ENCODE results near the gene INPP5A.

INPP5A gene

GRCh38 chr10:132748545-132749370 is 211.2 kb downstream of the INPP5A start:
- no peak overlapping the region for H3K4me3 ChIP-seq (ENCODE audit: low read length)
- TF ChIP-seq ZNF274 (IDR thresholded peaks at IDR 0.05; ENCODE audit: low read depth, low read length): no peak

DNA sequence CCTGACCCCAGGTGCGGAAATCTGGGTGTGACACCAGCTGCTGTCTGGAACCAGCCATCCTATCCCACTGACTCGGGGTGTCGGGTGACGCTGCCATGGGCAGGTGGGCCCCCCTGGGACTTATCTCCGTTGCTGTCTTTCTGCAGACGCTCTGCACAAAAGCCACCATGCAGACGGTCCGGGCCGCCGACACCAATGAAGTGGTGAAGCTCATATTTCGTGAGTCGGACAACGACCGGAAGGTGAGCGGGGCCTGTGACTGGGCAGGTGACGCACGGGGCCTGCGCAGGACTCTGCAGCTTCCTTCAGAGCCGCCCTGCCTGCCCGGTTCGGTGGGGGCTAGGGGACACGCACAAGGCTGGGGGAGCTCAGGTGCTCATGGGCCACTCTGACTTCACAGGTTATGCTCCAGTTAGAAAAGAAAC is 211.8 kb downstream of the INPP5A start:
- TF ChIP-seq ZNF274 (IDR thresholded peaks at IDR 0.05; ENCODE audit: low read depth, low read length): no peak
- H3K4me3 ChIP-seq (ENCODE audit: low read length): no peak overlapping the region

- H3K4me3 ChIP-seq (ENCODE audit: low read length): no peak overlapping the region
- TF ChIP-seq ZNF274 (IDR thresholded peaks at IDR 0.05; ENCODE audit: low read depth, low read length): no peak
These were observed 213.3 kb downstream of the INPP5A start for GRCh38 chr10:132750936-132751335.

GRCh38 chr10:132752378-132752777 is 214.8 kb downstream of the INPP5A start:
- no peak for TF ChIP-seq ZNF274 (IDR thresholded peaks at IDR 0.05; ENCODE audit: low read depth, low read length)
- H3K4me3 ChIP-seq (ENCODE audit: low read length): no peak overlapping the region

DNA sequence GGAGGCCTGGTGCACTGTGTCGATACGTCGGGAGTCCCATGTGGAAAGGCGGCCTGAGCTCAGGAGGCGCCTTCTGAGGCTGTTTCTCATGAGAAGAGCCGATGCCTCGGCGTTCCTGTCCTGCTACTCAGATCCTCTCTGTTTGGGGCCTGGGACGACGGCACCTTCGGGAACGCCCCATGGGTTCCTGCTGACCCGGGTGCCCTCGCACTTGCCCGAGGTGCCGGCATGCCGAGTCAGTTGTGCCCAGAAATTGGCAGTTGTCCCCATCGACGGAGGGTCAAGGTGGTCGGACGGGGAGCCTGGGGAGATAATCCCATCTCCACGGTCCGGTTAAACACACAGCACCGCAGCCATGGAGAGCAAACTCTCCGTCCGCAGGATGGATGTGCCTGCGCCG is 215.4 kb downstream of the INPP5A start:
- TF ChIP-seq ZNF274 (IDR thresholded peaks at IDR 0.05; ENCODE audit: low read depth, low read length): no peak
- H3K4me3 ChIP-seq (ENCODE audit: low read length): no peak overlapping the region

GRCh38 chr10:132753596-132753995 is 216.0 kb downstream of the INPP5A start:
- H3K4me3 ChIP-seq (ENCODE audit: low read length): no peak overlapping the region
- TF ChIP-seq ZNF274 (IDR thresholded peaks at IDR 0.05; ENCODE audit: low read depth, low read length): no peak

DNA sequence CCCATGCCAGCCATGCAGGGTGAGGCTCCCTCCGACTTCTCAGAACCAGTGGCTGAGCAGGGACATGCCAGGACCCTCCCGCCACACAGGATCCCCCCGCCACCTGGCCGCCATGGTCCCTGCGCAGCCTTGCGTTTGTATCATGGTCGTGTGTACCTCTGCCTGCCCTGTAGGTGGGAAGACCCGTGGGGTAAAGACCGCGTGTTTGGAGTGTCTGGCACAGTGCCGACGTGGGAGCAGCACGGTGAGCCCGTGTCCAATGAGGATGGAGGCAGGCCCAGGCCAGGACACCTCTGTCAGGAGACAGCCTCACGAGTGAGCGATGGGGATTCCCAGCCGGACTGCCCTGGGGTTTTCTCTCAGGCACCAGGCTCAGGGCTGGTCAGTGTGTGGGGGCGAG is 216.5 kb downstream of the INPP5A start:
- no peak for TF ChIP-seq ZNF274 (IDR thresholded peaks at IDR 0.05; ENCODE audit: low read depth, low read length)
- no peak overlapping the region for H3K4me3 ChIP-seq (ENCODE audit: low read length)

DNA sequence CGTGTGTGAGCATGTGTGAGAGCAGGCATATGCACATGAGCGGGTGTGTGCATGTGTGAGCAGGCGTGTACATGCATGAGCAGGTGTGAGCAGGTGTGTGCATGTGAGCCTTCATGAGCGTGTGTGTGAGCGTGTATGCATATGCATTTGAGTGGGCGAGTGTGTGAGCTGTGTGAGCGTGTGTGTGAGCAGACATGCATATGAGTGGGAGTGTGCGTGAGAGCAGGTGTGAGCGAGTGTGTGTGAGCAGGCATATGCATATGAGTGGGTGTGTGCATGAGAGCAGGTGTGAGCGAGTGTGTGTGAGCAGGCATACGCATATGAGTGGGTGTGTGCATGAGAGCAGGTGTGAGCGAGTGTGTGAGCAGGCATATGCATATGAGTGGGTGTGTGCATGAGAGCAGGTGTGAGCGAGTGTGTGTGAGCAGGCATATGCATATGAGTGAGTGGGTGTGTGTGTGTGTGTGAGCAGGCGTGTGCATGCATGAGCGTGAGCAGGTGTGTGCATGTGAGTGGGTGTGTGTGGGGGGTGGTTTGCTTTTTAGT is 217.7 kb downstream of the INPP5A start:
- no peak for TF ChIP-seq ZNF274 (IDR thresholded peaks at IDR 0.05; ENCODE audit: low read depth, low read length)
- no peak overlapping the region for H3K4me3 ChIP-seq (ENCODE audit: low read length)

DNA sequence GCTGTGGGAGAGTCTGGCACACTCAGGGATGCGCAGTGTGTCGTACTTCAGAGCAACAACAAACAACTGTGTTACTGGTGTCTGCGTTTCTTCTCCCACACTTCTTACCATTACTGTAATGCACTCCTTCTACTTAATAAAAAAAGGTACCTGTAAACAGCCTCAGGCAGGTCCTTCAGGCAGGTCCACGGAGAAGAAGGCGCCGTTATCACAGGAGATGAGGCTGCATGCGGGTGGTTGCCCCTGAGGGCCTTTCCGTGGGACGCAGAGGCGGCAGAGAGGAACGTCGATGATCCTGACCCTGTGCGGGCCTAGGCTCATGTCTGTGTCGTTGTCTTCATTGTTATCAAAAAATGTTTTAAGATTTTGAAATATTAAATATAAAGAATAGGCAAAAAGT is 219.0 kb downstream of the INPP5A start:
- TF ChIP-seq ZNF274 (IDR thresholded peaks at IDR 0.05; ENCODE audit: low read depth, low read length): no peak

DNA sequence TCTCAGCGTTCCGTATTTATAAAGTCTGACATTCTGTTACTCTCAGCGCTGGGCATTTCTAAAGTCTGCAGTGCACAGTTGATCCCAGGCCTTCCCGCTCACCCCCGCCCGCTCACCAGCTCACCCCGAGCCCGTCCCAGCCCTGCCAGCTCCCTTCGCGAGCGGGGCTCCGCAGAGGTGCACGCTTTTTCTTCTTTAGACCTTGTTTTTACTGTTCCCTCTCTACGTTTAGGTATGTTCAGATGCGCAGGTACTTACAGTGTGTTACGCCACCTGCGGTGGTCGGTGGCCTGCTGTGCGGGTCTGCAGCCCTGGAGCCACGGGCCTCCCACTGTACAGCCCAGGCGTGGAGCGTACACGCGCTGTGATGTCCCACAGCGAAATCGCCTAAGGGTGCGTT is 219.6 kb downstream of the INPP5A start:
- H3K4me3 ChIP-seq (ENCODE audit: low read length): no peak overlapping the region
- TF ChIP-seq ZNF274 (IDR thresholded peaks at IDR 0.05; ENCODE audit: low read depth, low read length): no peak

More for the DNA sequence above, 219.0 kb downstream of the INPP5A start:
- H3K4me3 ChIP-seq (ENCODE audit: low read length): no peak overlapping the region

DNA sequence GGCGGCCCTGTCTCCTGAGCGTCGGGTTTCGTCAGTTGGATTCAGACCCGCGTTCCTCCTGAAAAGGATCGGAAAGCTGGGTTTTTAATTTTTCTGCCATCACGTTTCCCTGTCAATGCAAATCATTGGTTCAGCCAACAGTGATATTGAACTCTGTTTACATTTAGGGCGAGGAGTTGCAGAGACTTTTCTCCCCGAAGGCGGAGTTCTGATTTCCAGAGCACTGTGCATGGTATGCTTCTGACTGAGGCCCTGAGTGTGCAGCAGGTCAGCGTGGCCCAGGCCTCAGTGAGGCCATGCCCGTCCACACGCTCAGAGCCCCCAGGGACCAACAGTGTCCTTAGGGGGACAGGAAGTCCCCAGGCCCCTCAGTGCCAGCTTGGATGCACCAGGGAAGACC is 221.3 kb downstream of the INPP5A start:
- H3K4me3 ChIP-seq (ENCODE audit: low read length): no peak overlapping the region
- no peak for TF ChIP-seq ZNF274 (IDR thresholded peaks at IDR 0.05; ENCODE audit: low read depth, low read length)

GRCh38 chr10:132761395-132762060 is 223.9 kb downstream of the INPP5A start:
- H3K4me3 ChIP-seq (ENCODE audit: low read length): no peak overlapping the region
- TF ChIP-seq ZNF274 (IDR thresholded peaks at IDR 0.05; ENCODE audit: low read depth, low read length): no peak

DNA sequence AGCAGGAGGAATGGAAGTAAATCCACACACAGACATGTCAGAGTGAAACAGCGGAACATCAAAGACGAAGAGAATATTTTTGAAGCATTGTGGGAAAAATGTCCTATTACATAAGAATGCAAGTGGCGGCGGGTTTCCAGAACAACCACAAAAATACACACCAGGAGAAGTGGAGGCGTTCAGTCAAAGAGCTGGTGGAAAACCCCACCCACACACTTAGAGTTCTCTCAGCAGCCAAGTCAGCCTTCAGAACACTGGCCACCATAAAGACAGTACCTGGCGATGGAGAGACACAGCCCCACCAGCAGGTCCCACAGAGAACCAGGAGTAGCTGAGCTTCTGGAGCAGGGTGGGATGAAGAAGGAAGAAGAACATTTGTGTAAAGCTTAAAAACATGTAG is 224.7 kb downstream of the INPP5A start:
- no peak overlapping the region for H3K4me3 ChIP-seq (ENCODE audit: low read length)
- no peak for TF ChIP-seq ZNF274 (IDR thresholded peaks at IDR 0.05; ENCODE audit: low read depth, low read length)

- no peak for TF ChIP-seq ZNF274 (IDR thresholded peaks at IDR 0.05; ENCODE audit: low read depth, low read length)
- no peak overlapping the region for H3K4me3 ChIP-seq (ENCODE audit: low read length)
These were observed 226.0 kb downstream of the INPP5A start for GRCh38 chr10:132763545-132763944.

DNA sequence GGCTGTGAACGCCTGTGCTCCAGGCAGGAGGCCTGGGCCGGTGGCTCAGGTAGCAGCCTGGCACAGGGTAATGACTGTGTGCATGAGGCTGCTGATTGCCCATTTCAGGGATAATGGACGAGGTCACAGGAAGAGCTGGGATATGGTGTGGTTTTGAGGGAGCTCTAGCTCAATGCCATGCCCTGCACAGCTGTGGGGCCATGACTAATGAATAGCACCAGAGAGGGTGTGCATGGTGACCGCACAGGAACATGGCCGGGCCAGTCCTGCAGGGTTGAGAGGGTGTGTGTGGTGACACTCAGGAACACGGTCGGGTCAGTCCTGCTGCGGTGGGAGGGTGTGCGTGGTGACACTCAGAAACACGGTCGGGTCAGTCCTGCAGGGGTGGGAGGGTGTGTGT is 226.5 kb downstream of the INPP5A start:
- H3K4me3 ChIP-seq (ENCODE audit: low read length): no peak overlapping the region
- TF ChIP-seq ZNF274 (IDR thresholded peaks at IDR 0.05; ENCODE audit: low read depth, low read length): no peak
